Measurements from ENCODE around the gene NOTCH1.

NOTCH1 gene

GRCh38 chr9:136531904-136532798, 13.7 kb downstream of the NOTCH1 start:
- DNase-seq = no peak

DNA sequence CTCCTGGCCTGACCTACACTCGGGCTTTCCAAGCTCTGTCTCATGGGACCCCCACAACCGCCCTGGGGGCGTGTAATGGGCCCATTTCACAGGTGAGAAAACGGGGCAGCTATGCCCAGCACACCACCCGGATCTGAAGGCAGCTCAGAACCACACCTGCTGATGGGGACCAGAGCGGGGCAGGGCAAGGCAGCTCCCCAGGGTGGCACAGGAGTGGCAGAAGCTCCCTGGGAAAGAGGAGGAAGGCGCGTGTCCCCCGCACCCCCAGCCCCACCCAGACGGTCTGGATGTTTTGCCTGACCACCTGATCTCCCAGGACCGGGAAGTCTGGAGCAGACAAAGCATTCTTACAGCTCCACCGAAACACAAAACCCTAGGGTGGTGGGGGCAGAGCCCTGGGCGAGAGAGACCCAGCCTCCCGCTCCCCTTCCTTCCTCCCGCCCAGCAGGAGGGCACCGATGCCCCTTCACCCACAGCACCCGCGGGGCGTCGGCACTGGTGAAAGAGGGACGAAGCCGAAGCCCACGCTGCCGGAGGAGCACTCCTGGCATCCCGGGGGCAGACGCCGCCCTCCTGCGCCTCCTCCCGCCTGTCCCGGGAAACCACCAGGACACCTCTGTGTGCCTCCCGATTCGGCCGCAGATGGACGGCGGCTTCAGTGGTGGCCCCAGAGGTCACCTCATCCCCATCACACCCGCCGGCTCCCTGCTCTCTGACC, 14.5 kb downstream of the NOTCH1 start:
- no peak for DNase-seq

DNA sequence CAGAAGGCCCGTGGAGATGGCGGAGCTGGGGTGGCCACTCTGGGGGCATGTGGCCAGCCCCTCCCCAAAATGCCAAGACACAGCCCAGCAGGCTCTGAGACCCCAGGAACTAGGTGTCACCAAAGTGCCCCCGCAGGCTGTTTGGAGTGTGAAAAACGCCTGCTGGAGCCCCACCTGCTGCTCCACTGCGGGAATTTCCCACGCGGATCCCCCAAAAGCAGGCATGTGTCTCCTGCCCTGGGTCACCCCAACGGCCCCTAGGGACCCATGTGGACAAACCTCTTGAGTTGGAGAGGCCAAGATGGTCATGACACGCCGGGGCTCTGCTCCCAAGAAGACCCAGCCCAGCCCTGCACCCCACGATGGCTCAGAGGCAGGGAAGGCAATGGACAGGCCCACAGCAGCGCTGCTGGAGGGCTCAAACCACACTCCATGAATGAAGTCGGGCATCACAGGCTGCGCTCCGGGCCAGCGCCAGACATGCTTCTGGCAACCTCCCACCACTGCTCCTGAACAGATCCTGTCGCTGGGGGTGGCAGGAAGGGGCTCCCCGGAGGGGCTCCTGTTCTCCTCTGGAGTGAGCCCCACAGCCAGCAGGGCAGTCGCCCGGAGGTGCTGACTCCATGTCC, 15.3 kb downstream of the NOTCH1 start:
- no peak for DNase-seq

- no peak for DNase-seq
These were observed 16.1 kb downstream of the NOTCH1 start for GRCh38 chr9:136529516-136530460.

GRCh38 chr9:136528716-136529341, 17.0 kb downstream of the NOTCH1 start:
- no peak for DNase-seq

DNA sequence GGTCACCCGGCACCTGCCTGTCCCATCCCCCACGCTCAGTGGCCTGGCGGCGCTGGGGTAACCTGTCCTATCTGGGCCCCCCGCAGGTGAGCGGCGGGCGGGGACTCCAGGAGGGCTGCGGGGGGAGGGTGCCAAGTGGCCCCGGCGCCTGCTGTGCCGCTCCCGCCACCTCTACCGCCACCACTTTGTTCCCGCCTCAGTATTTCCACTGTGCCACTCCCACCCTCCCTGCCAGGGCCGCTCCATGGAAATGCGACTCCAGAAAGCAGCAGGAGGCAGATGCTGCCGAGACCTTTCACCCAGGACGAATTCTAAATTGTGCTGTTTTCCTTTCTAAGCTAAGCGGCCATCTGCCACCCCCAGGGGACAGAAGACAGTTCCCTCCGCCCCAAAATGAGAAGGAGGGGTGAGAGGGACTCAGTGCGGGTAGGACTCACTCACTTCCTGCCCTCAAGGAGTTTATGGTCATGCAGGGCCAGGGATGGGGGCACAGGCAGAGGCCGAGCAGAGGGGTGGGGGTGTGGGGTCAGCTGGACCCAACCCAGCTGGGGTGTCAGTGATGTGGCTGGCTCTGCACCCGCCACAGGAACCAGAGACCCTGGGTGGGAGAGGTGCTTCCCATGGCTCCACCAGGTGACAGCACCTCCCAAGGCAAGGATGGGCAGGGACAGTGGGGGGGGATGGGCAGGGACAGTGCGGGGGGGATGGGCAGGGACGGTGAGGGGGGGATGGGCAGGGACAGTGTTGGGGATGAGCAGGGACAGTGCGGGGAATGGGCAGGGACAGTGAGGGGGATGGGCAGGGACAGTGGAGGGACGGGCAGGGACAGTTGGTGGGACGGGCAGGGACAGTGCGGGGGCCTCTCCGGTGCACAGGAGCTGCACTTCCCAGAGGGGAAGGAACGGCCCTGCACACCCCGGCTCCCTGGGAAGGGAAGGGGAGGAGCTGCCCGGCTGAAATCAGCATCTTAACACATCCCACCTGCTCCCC, 17.8 kb downstream of the NOTCH1 start:
- no peak for DNase-seq

DNA sequence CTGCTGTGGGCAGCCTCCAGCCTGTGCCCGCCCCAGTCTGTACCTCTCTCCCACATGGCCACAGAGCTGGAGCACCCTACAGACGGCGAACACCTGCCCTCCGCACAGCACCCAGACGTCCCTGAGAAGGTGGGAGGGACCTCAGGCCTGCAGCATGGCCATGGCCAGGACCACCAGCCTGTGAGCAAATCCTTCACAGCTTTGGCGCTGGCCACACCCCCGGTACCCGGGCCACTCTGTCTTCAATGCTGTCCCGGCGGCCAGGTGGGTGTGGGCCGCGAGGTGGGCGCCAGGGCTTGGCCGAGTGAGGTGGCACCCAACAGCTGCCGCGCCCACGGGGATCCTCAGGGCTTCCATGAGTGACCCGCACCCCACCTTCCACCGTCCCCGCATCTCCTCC, 18.7 kb downstream of the NOTCH1 start:
- no peak for DNase-seq

DNA sequence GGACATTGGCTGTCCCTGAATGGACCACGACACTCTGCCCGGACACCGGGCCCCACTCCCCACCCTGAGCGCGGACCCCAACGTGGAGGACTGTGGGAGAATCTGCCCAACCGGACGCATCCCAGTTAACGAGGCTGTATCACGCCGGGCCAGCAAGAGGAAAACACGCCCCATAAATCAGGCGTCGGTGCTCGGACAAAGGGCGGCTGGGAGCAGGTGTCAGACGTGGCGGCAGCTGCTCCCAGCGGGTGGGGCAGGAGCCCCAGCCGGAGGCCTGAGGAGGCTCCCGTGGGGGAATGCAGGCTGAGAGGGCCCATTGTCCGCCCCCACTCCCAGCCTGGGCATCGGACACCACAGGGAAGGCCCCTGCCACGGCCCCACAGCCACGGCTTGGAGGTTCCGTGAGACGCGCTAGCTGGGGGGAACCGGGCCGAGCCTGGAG, 19.2 kb downstream of the NOTCH1 start:
- no peak for DNase-seq

GRCh38 chr9:136525841-136526499, 19.9 kb downstream of the NOTCH1 start:
- no peak for DNase-seq

- DNase-seq = no peak
These were observed 20.6 kb downstream of the NOTCH1 start for GRCh38 chr9:136525207-136525606.

GRCh38 chr9:136522314-136523237, 23.3 kb downstream of the NOTCH1 start:
- no peak for DNase-seq

DNA sequence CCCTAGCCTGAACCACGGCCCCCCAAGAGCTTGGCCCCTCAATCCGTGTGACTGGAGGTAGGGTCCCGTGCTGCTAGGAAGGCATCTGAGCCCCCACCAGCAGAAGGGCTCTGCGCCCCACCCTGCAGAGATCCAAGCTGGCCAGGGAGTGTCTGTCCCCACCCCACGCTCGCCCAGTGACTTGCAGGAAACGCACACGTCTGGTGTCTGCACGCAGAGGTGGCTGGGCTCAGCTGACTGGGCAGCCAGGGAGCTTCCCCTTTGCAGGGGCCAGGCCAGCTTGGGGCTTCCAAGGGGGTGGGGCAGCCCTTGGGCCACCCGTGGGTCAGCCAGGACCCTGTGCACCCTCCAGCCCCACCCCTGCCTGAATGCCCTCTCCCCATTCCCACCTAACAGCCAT, 24.3 kb downstream of the NOTCH1 start:
- DNase-seq = no peak

- no peak for DNase-seq
These were observed 25.8 kb downstream of the NOTCH1 start for GRCh38 chr9:136520053-136520540.

- no peak for DNase-seq
These were observed 26.4 kb downstream of the NOTCH1 start for GRCh38 chr9:136519263-136520052.

GRCh38 chr9:136518623-136519022, 27.2 kb downstream of the NOTCH1 start:
- DNase-seq = no peak

DNA sequence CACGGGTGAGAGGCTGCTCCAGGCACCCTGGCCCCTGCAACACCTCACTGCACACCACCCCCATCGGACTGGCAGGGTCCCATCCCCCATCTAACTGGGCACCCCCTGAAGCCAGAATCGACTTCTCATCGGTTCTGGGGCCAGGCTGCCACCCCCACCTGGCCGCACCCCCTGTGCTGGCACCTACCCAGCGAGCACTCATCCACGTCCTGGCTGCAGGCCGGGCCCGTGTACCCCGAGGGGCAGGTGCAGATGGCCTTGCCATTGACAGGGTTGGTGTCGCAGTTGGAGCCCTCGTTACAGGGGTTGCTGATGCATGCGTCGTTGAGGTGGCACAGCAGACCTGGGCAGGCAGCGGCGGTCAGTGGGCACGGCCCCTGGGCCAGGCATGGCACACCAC, 27.9 kb downstream of the NOTCH1 start:
- no peak for DNase-seq

DNA sequence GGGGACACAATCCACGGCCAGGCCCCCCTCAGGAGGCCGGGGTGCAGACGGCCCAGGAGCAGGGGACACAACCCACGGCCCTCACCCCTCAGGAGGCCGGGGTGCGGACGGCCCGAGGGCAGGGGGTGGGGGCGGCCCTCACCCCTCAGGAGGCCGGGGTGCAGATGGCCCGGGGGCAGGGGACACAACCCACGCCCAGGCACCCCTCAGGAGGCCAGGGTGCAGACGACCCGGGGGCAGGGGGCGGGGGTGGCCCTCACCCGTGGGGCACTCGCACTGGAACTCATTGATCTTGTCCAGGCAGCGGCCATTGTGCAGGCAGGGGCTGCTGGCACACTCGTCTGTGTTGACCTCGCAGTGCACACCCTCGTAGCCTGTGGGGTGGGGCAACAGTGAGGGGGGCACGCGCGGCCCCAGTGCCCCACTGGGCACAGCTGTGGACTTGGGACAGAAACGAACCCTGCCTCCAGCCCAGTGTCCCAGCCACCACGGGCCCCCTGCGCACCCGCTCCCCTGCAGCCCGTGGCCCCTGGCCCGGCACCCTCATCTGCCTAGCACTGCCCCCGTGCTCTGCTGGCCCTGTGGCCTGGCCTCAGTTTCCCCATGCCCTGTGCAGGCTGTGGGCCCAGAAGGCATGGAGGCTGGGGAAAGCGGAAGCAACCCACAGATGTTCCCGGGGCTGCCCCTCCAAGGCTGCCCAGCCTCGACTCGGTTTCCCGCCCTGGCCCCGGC, 28.7 kb downstream of the NOTCH1 start:
- DNase-seq = no peak
